Measurements from ENCODE around the gene PC. TPM values are rescaled to one million over a fixed set of nuclear protein-coding genes. Genes with fewer than 3 reads are reported as not detected.

The PC gene
- total RNA-seq, 1 experiment from 2014 or later = 39.1 TPM

GRCh38 chr11:66974724-66975404, 16.7 kb upstream of the PC start, which contains the start of gene C11orf86:
TSS of gene C11orf86 (plus strand) at chr11:66975304. CDS start at chr11:66975363, 59 bp downstream.
- H3K36me3 ChIP-seq (ENCODE audit: insufficient read depth, low read length, poor library complexity, severe bottlenecking) = no peaks in the 10 kb centered on the region
- no peak within 1 kb of the TSS for H3K4me3 ChIP-seq (ENCODE audit: low read depth, low read length, poor library complexity, severe bottlenecking)
- TF ChIP-seq CTCF (conservative IDR thresholded peaks at IDR 0.05; ENCODE audit: low read depth, low read length) = no peak
- TF ChIP-seq EZH2 (IDR thresholded peaks at IDR 0.05; ENCODE audit: borderline replicate concordance, low read depth, low read length, poor library complexity, severe bottlenecking) = no peak
- no peaks in the 10 kb centered on the region for H3K4me1 ChIP-seq (ENCODE audit: insufficient read depth, low read length, poor library complexity, severe bottlenecking)
- H3K27ac ChIP-seq (ENCODE audit: low read depth, low read length, poor library complexity, severe bottlenecking) = no peak within 1 kb of the TSS
- H3K9me3 ChIP-seq (ENCODE audit: low read depth, low read length, poor library complexity, severe bottlenecking) = peaks cover 13% of the 10 kb centered on the region
- ChIA-PET CTCF (interaction anchor here (1.3 kb wide), 1 partner anchor 123 kb away, joined by 4 read pairs; no protein-coding TSS in a partner anchor), POLR2A (ENCODE audit: low non-redundant PET) (no interaction called here)
- no TSS peak for BruUV-seq (replicated peaks)
- no peaks in the 10 kb centered on the region for H3K27me3 ChIP-seq (replicated peaks; ENCODE audit: insufficient read depth, low read depth, low read length, poor library complexity)
- intact Hi-C loops (cut with micrococcal nuclease; ENCODE audit: unreplicated experiment) = loop anchor here (1.0 to 5.0 kb wide), 2 partner anchors 132 to 283 kb away; partner anchors contain the start of gene RCE1
- no peak for DNase-seq (ENCODE audit: low spot score)

- Histone ChIP-seq H3K27ac (ENCODE audit: low read depth, low read length, poor library complexity, severe bottlenecking) (no peak overlapping the region), H3K27me3 (replicated peaks; ENCODE audit: insufficient read depth, low read depth, low read length, poor library complexity) (no peaks in the 10 kb centered on the region), H3K4me3 (ENCODE audit: low read depth, low read length, poor library complexity, severe bottlenecking) (no peak overlapping the region), H3K36me3 (ENCODE audit: insufficient read depth, low read length, poor library complexity, severe bottlenecking) (no peaks in the 10 kb centered on the region), H3K4me1 (ENCODE audit: insufficient read depth, low read length, poor library complexity, severe bottlenecking) (no peaks in the 10 kb centered on the region), H3K9me3 (ENCODE audit: low read depth, low read length, poor library complexity, severe bottlenecking) (peaks cover 5% of the 10 kb centered on the region)
- CTCF ChIA-PET = interaction anchor here (0.7 kb wide), 2 partner anchors 8 to 269 kb away, joined by 7 to 14 read pairs; no protein-coding TSS in a partner anchor
- DNase-seq (ENCODE audit: low spot score) = no peak
- TF ChIP-seq CTCF (conservative IDR thresholded peaks at IDR 0.05; ENCODE audit: low read depth, low read length) (no peak), EZH2 (IDR thresholded peaks at IDR 0.05; ENCODE audit: borderline replicate concordance, low read depth, low read length, poor library complexity, severe bottlenecking) (no peak)
- intact Hi-C loops (cut with micrococcal nuclease; ENCODE audit: unreplicated experiment) = loop anchor here (1.0 kb wide), 1 partner anchor 131 kb away; the partner anchor contains the start of gene RCE1
- POLR2A ChIA-PET (ENCODE audit: low non-redundant PET) = no interaction called here
- BruUV-seq (replicated peaks) = no TSS peak
These were observed 15.9 kb upstream of the PC start for GRCh38 chr11:66973956-66974580.

GRCh38 chr11:66971488-66971887, 13.3 kb upstream of the PC start:
- Histone ChIP-seq H3K27ac (ENCODE audit: low read depth, low read length, poor library complexity, severe bottlenecking) (no peak overlapping the region), H3K4me1 (ENCODE audit: insufficient read depth, low read length, poor library complexity, severe bottlenecking) (no peaks in the 10 kb centered on the region), H3K4me3 (ENCODE audit: low read depth, low read length, poor library complexity, severe bottlenecking) (no peak overlapping the region), H3K36me3 (ENCODE audit: insufficient read depth, low read length, poor library complexity, severe bottlenecking) (no peaks in the 10 kb centered on the region), H3K9me3 (ENCODE audit: low read depth, low read length, poor library complexity, severe bottlenecking) (no peaks in the 10 kb centered on the region), H3K27me3 (replicated peaks; ENCODE audit: insufficient read depth, low read depth, low read length, poor library complexity) (no peaks in the 10 kb centered on the region)
- POLR2A ChIA-PET (ENCODE audit: low non-redundant PET) = no interaction called here
- intact Hi-C loops (cut with micrococcal nuclease; ENCODE audit: unreplicated experiment) = no loop called here
- TF ChIP-seq EZH2 (IDR thresholded peaks at IDR 0.05; ENCODE audit: borderline replicate concordance, low read depth, low read length, poor library complexity, severe bottlenecking) (no peak), CTCF (conservative IDR thresholded peaks at IDR 0.05; ENCODE audit: low read depth, low read length) (no peak)
- DNase-seq (ENCODE audit: low spot score) = no peak
- CTCF ChIA-PET = no interaction called here
- BruUV-seq (replicated peaks) = no TSS peak

Data from A673 (cell line).